ENCODE data around the gene PLPPR1. TPM values are rescaled to one million over a fixed set of nuclear protein-coding genes. Genes with fewer than 3 reads are reported as not detected.

Gene PLPPR1
- total and polyA plus RNA-seq, 2 of the 13 experiments (the other 11 are each of a cell fraction or from before 2014, with no cell fraction given), result 16.0 to 84.7 TPM

- TF ChIP-seq ZNF318 (CRISPR knock-in tag; IDR thresholded peaks at IDR 0.05) (no peak), KDM5A (IDR thresholded peaks at IDR 0.05; ENCODE audit: borderline replicate concordance, low read length) (no peak), CBX5 (CRISPR knock-in tag; IDR thresholded peaks at IDR 0.05; ENCODE audit: borderline replicate concordance) (no peak), ZBTB7B (CRISPR knock-in tag; IDR thresholded peaks at IDR 0.05) (no peak), ZNF501 (CRISPR knock-in tag; IDR thresholded peaks at IDR 0.05) (no peak), LCORL (IDR thresholded peaks at IDR 0.05) (no peak), LCORL (CRISPR knock-in tag; IDR thresholded peaks at IDR 0.05) (no peak), FOXP1 (IDR thresholded peaks at IDR 0.05) (no peak), FOXP1 (CRISPR knock-in tag; IDR thresholded peaks at IDR 0.05) (no peak), ZC3H4 (CRISPR knock-in tag; IDR thresholded peaks at IDR 0.05; ENCODE audit: borderline replicate concordance) (no peak)
- TF ChIP-seq, protein P1, sequence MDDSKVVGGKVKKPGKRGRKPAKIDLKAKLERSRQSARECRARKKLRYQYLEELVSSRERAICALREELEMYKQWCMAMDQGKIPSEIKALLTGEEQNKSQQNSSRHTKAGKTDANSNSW (CRISPR knock-in tag; IDR thresholded peaks at IDR 0.05; ENCODE audit: borderline replicate concordance), result no peak
These were observed 43.7 kb downstream of the PLPPR1 start (continued) for GRCh38 chr9:101072259-101072658.
